ENCODE data around the gene THBS2.
"Not testable (repeated sequence)": the region's sequence is repeated elsewhere in the genome, so short reads cannot be mapped to it uniquely, and the experiment has no call there.

The THBS2 gene

GRCh38 chr6:169186496-169187169 lies 67.0 kb downstream of the THBS2 start:
- DNase-seq (ENCODE audit: low read depth, low spot score) = no peak
- POLR2A ChIA-PET = no interaction called here
- H3K4me3 ChIP-seq (ENCODE audit: low read depth, low read length) = no peak overlapping the region
- TF ChIP-seq CTCF (IDR thresholded peaks at IDR 0.05; ENCODE audit: insufficient read depth, low read length, missing control alignments) = no peak
- CTCF ChIA-PET = interaction anchor here (0.6 to 1.2 kb wide), 6 partner anchors 10 to 242 kb away, joined by 3 to 6 read pairs (median 4); no protein-coding TSS in a partner anchor

- H3K4me3 ChIP-seq (ENCODE audit: low read depth, low read length) = no peak overlapping the region
- ChIA-PET CTCF (interaction anchor here (1.2 kb wide), 1 partner anchor 9 kb away, joined by 4 read pairs; no protein-coding TSS in a partner anchor), POLR2A (no interaction called here)
- TF ChIP-seq CTCF (IDR thresholded peaks at IDR 0.05; ENCODE audit: insufficient read depth, low read length, missing control alignments) = no peak
- no peak for DNase-seq (ENCODE audit: low read depth, low spot score)
These were observed 67.8 kb downstream of the THBS2 start for GRCh38 chr6:169185692-169186485.

- no peak overlapping the region for H3K4me3 ChIP-seq (ENCODE audit: low read depth, low read length)
- ChIA-PET CTCF (interaction anchor here (1.2 to 1.9 kb wide), 2 partner anchors 8 to 229 kb away, joined by 4 to 5 read pairs; no protein-coding TSS in a partner anchor), POLR2A (no interaction called here)
- DNase-seq (ENCODE audit: low read depth, low spot score) = no peak
- no peak for TF ChIP-seq CTCF (IDR thresholded peaks at IDR 0.05; ENCODE audit: insufficient read depth, low read length, missing control alignments)
These were observed 68.6 kb downstream of the THBS2 start for GRCh38 chr6:169185011-169185521.

GRCh38 chr6:169184419-169184818 lies 69.2 kb downstream of the THBS2 start:
- no peak for TF ChIP-seq CTCF (IDR thresholded peaks at IDR 0.05; ENCODE audit: insufficient read depth, low read length, missing control alignments)
- H3K4me3 ChIP-seq (ENCODE audit: low read depth, low read length) = no peak overlapping the region
- no peak for DNase-seq (ENCODE audit: low read depth, low spot score)
- POLR2A ChIA-PET = no interaction called here
- CTCF ChIA-PET = interaction anchor here (1.9 kb wide), 1 partner anchor 228 kb away, joined by 5 read pairs; no protein-coding TSS in a partner anchor

- ChIA-PET CTCF (interaction anchor here (1.9 kb wide), 1 partner anchor 227 kb away, joined by 5 read pairs; no protein-coding TSS in a partner anchor), POLR2A (no interaction called here)
- H3K4me3 ChIP-seq (ENCODE audit: low read depth, low read length) = no peak overlapping the region
- no peak for TF ChIP-seq CTCF (IDR thresholded peaks at IDR 0.05; ENCODE audit: insufficient read depth, low read length, missing control alignments)
- no peak for DNase-seq (ENCODE audit: low read depth, low spot score)
These were observed 70.4 kb downstream of the THBS2 start for GRCh38 chr6:169183233-169183632.

- H3K4me3 ChIP-seq (ENCODE audit: low read depth, low read length); POLR2A ChIA-PET; CTCF ChIA-PET; DNase-seq (ENCODE audit: low read depth, low spot score): not testable (repeated sequence)
These were observed 73.8 kb downstream of the THBS2 start for GRCh38 chr6:169179831-169180230.

All from AG04449 (cell line).